ENCODE results near the gene BTBD19.
A peak's percentile ranks its signal among the peaks of the same experiment; 100 is the strongest.

DNA sequence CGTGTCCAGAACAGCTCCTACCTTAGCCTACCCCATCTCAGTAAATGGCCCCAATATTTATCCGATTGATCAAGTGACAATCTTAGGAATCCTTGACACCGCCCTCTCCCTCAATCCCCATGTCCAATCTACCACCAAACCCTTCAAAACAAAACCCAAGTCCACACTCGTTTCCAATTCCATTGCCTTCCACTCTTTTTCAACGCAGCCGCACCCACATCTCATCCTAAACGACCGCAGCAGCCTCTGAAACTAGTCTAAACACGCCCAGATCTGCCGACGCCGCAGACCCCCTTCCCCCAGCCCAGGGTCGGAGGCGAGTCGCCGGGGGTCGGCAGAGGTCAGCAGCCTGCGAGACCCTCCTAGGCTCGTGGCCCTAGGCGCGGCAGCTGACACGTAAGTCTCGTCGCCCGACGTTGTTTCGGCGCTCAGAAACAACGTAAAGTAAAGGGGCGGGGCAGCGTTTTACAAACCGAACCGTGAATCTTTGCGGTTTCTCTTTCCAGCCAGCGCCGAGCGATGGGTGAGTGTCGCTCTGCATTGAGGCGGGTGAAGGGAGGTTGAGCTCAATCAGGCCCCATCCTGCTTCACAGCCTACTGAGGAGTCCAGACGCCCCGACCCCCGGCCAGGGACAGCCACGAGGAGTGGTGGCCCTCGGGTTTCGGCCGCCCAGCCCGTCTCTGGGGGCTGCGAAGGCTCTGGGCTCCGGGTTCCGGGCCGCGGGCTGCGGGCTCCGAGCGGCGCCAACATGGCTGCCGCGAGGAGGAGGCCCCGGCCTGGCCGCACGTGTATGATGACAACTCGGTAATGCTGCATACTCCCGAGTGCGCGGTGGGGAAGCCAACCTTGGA lies 33.0 kb upstream of the BTBD19 start, which contains the start of gene RPS8:
- TF ChIP-seq POLR2A (IDR thresholded peaks at IDR 0.05; ENCODE audit: low read depth, low read length) (peak; percentile 99), POLR2AphosphoS5 (IDR thresholded peaks at IDR 0.05; ENCODE audit: low read depth, low read length) (peak; percentile 99), POU2F2 (IDR thresholded peaks at IDR 0.05; ENCODE audit: low read depth, low read length) (peak; percentile 95)

Data from GM12891 (cell line).